PC-3 (cell line): ENCODE data around the gene LIPH. TPM values are rescaled to one million over a fixed set of nuclear protein-coding genes. Genes with fewer than 3 reads are reported as not detected.

Source experiments
- ATAC-seq: fragments of 200-7000 bp; cut with Tn5 transposase; 2 replicates; pipeline ENCODE4 v1.9.1; 2020; ENCODE audit warnings: mild to moderate bottlenecking, moderate library complexity
- BruUV-seq: library from RNA; stranded (reverse); fragments of 400-500 nt; replicated peaks from 2 replicates; lab custom pipeline; 2021; lab: Mats Ljungman, UMichigan
- CTCF ChIA-PET: fragments of 300-600 bp; sonication (Branson Sonifier 250); formaldehyde crosslinking; loops from one replicate; lab custom pipeline; 2022; ENCODE audit warnings: antibody characterized with exemption; lab: Charles Lee
- POLR2A ChIA-PET: fragments of 300-600 bp; sonication (Branson Sonifier 250); formaldehyde crosslinking; loops from one replicate; lab custom pipeline; 2022; ENCODE audit warnings: antibody characterized with exemption; ENCODE audit not compliant: unreplicated experiment; lab: Charles Lee
- DNase-seq: peaks from one replicate; pipeline ENCODE4 v3.0.0-alpha.2; 2015
- H2AFZ ChIP-seq: fragments of 300-600 bp; sonication (generic); 2 replicates; pipeline ENCODE4 v1.6.0; 2016; ENCODE audit warnings: antibody characterized with exemption, low read length
- H3F3A ChIP-seq: fragments of 300-600 bp; sonication (generic); one replicate; pipeline ENCODE4 v1.6.0; 2017; ENCODE audit warnings: antibody characterized with exemption, low read length, control low read depth, mild to moderate bottlenecking; ENCODE audit not compliant: unreplicated experiment
- H3K27ac ChIP-seq: fragments of 300-600 bp; sonication (generic); 2 replicates; pipeline ENCODE4 v1.5.1; 2016; ENCODE audit warnings: mild to moderate bottlenecking, low read length
- H3K27me3 ChIP-seq: fragments of 300-600 bp; sonication (generic); 2 replicates; pipeline ENCODE4 v1.6.1; 2016; ENCODE audit warnings: low read length, mixed read lengths
- H3K36me3 ChIP-seq: fragments of 300-600 bp; sonication (generic); 2 replicates; pipeline ENCODE4 v1.6.1; 2016; ENCODE audit warnings: low read depth, mixed run types, low read length, mixed read lengths
- H3K4me1 ChIP-seq: fragments of 300-600 bp; sonication (generic); 2 replicates; pipeline ENCODE4 v1.5.1; 2016; ENCODE audit warnings: low read length; ENCODE audit not compliant: insufficient read depth
- H3K4me2 ChIP-seq: fragments of 300-600 bp; sonication (generic); 2 replicates; pipeline ENCODE4 v1.6.0; 2016; ENCODE audit warnings: low read length
- H3K4me3 ChIP-seq: fragments of 300-600 bp; sonication (generic); 2 replicates; pipeline ENCODE4 v1.5.1; 2016; ENCODE audit warnings: mild to moderate bottlenecking, low read length, mixed read lengths
- H3K79me2 ChIP-seq: fragments of 300-600 bp; sonication (generic); 2 replicates; pipeline ENCODE4 v1.6.1; 2017; ENCODE audit warnings: low read length, mixed read lengths
- H3K9ac ChIP-seq: fragments of 300-600 bp; sonication (generic); 2 replicates; pipeline ENCODE4 v1.6.0; 2016; ENCODE audit warnings: mild to moderate bottlenecking, low read length
- H3K9me2 ChIP-seq: fragments of 300-600 bp; sonication (generic); replicated peaks from 2 replicates; pipeline ENCODE4 v1.6.1; 2016; ENCODE audit warnings: mixed run types, low read length, mixed read lengths
- H3K9me3 ChIP-seq: fragments of 300-600 bp; sonication (generic); 2 replicates; pipeline ENCODE4 v1.6.1; 2016; ENCODE audit warnings: low read length, mixed read lengths
- H4K20me1 ChIP-seq: fragments of 300-600 bp; sonication (generic); 2 replicates; pipeline ENCODE4 v1.6.1; 2016; ENCODE audit warnings: low read length, mixed read lengths
- CTCF ChIP-seq: fragments of 300-600 bp; sonication (generic); conservative IDR thresholded peaks from 2 replicates; pipeline ENCODE4 v1.5.1; 2017; ENCODE audit warnings: antibody characterized with exemption, low read depth, mild to moderate bottlenecking, low read length
- EZH2 ChIP-seq: fragments of 300-600 bp; sonication (generic); IDR thresholded peaks from one replicate; pipeline ENCODE4 v1.6.1; 2017; ENCODE audit warnings: antibody characterized with exemption, mild to moderate bottlenecking, low read length; ENCODE audit not compliant: unreplicated experiment
- EZH2phosphoT487 ChIP-seq: fragments of 300-600 bp; sonication (generic); IDR thresholded peaks from 2 replicates; pipeline ENCODE4 v1.6.1; 2018; ENCODE audit warnings: mild to moderate bottlenecking, antibody characterized with exemption, low read length, borderline replicate concordance
- intact Hi-C: fragments of 100-400 bp; cut with micrococcal nuclease; formaldehyde crosslinking; loops from 2 replicates; pipeline ENCODE4 v1.9.0; 2023
- total RNA-seq: library from RNA; depleted of rRNA; stranded (reverse); fragments of >200 nt; gene quantifications from 2 replicates; pipeline ENCODE4 v1.2.3, GENCODE V29; 2014

Gene LIPH
- total RNA-seq, 1 experiment from 2014 or later = 1.0 TPM

- POLR2A ChIA-PET = no interaction called here
- no peak for ATAC-seq
Measured at GRCh38 chr3:185528532-185528931, 23.9 kb downstream of the LIPH start.

GRCh38 chr3:185527364-185527763, 25.0 kb downstream of the LIPH start:
- H3K79me2 ChIP-seq = no peaks in the 10 kb centered on the region
- no peaks in the 10 kb centered on the region for H3F3A ChIP-seq
- no peaks in the 10 kb centered on the region for H4K20me1 ChIP-seq
- no peak overlapping the region for H2AFZ ChIP-seq
- peak; percentile 56 for ATAC-seq
- peaks cover 7% of the 10 kb centered on the region; the same call in 1 of the 2 replicates for H3K4me1 ChIP-seq
- TF ChIP-seq EZH2 = no peak
- TF ChIP-seq EZH2phosphoT487 = no peak
- TF ChIP-seq CTCF = no peak
- POLR2A ChIA-PET = no interaction called here
- no peak overlapping the region for H3K27ac ChIP-seq
- no peaks in the 10 kb centered on the region for H3K27me3 ChIP-seq
- intact Hi-C loops = no loop called here
- H3K9me2 ChIP-seq = no peaks in the 10 kb centered on the region
- CTCF ChIA-PET = no interaction called here
- BruUV-seq = no TSS peak
- no peak overlapping the region for H3K4me3 ChIP-seq
- no peak overlapping the region for H3K9ac ChIP-seq
- H3K4me2 ChIP-seq = no peak overlapping the region
- peak; percentile 57 for DNase-seq
- no peaks in the 10 kb centered on the region for H3K9me3 ChIP-seq
- no peaks in the 10 kb centered on the region for H3K36me3 ChIP-seq

More at GRCh38 chr3:185528532-185528931, 23.9 kb downstream of the LIPH start:
- BruUV-seq = no TSS peak
- Histone ChIP-seq H3F3A (no peaks in the 10 kb centered on the region), H2AFZ (no peak overlapping the region), H3K27ac (no peak overlapping the region), H3K9me2 (no peaks in the 10 kb centered on the region), H3K27me3 (no peaks in the 10 kb centered on the region), H3K79me2 (no peaks in the 10 kb centered on the region), H4K20me1 (no peaks in the 10 kb centered on the region), H3K4me1 (peaks cover 7% of the 10 kb centered on the region; the same call in 1 of the 2 replicates), H3K9me3 (no peaks in the 10 kb centered on the region), H3K9ac (no peak overlapping the region), H3K4me2 (no peak overlapping the region), H3K36me3 (no peaks in the 10 kb centered on the region), H3K4me3 (no peak overlapping the region)
- no peak for DNase-seq
- intact Hi-C loops = no loop called here
- CTCF ChIA-PET = interaction anchor here (1.0 kb wide), 1 partner anchor 31 kb away, joined by 3 read pairs; no protein-coding TSS in a partner anchor
- TF ChIP-seq EZH2 (no peak), EZH2phosphoT487 (no peak), CTCF (no peak)

- Histone ChIP-seq H3K27ac (no peak overlapping the region), H4K20me1 (no peaks in the 10 kb centered on the region), H3K27me3 (no peaks in the 10 kb centered on the region), H3K4me3 (no peak overlapping the region), H3K9me2 (no peaks in the 10 kb centered on the region), H3K4me1 (peaks cover 7% of the 10 kb centered on the region; the same call in 1 of the 2 replicates), H3K79me2 (no peaks in the 10 kb centered on the region), H3K9me3 (no peaks in the 10 kb centered on the region), H3K36me3 (no peaks in the 10 kb centered on the region), H3K9ac (no peak overlapping the region), H3K4me2 (no peak overlapping the region), H2AFZ (no peak overlapping the region), H3F3A (no peaks in the 10 kb centered on the region)
- TF ChIP-seq EZH2 (no peak), CTCF (no peak), EZH2phosphoT487 (no peak)
- ChIA-PET POLR2A (no interaction called here), CTCF (no interaction called here)
- DNase-seq (no peak), ATAC-seq (no peak)
- no TSS peak for BruUV-seq
- intact Hi-C loops = no loop called here
Measured at GRCh38 chr3:185526349-185526951, 25.9 kb downstream of the LIPH start.
